ENCODE results near the gene TSPAN18.
A peak's percentile ranks its signal among the peaks of the same experiment; 100 is the strongest.

Gene TSPAN18

DNA sequence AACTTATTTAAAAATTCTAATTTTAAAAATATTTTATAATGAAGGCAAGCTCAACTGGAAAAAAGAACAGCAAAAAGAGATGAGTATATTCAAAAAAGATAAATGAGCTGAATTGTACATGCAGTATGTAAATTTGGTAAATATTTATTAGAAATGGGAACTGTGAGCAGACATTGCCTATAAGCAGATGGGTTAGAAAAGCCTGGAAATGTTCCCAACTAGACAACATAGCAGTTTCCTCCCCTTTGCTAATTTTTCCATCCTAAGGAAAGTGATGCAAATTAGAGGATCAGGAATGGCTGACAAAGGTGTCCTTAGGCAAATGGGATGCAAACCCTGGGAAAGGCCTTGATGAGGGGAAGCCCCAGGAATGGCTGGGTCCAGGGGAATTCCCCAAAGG is 186.7 kb downstream of the TSPAN18 start:
- no peak for DNase-seq (ENCODE audit: low read depth in 1 of 2, low spot score in 1 of 2)

DNA sequence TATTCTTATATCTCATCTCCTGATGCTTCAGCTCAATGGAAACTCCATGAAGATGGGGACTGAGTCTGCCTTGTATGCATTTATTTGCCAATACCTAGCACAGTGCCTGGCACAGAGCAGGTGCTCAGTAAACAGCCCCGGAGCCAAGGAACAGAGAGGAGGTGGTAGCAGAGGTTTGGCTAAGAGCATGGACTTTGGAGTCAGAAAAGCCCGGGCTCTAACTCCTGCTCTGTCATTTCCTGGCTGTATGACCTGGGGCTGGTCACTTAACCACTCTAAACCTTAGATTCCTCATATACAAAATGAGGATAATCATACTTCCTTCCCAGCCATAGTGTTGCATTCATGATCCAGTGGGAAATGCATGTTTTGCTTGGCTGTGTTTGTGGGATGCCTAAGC is 187.3 kb downstream of the TSPAN18 start:
- no peak for DNase-seq (ENCODE audit: low read depth in 1 of 2, low spot score in 1 of 2)

DNA sequence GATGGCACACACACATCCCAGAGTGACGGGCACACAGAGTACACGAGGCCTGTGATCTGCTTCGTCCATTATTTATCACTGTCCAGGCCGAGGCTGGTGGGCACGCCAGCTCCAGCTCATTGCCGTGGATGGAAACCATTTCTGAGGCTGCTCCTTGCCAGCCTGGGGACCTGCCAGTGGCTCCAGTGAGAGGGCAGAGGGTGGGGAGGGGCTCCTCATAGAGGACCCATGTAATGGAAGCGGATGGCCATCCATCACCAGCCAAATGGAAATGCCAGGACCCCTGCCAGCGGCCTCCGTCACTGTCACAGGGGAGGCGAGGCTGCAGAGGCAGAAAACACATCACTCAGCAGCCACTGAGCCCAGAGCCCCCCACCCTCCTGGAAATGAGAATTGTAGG is 188.2 kb downstream of the TSPAN18 start:
- DNase-seq (ENCODE audit: low read depth in 1 of 2, low spot score in 1 of 2), result no peak

DNA sequence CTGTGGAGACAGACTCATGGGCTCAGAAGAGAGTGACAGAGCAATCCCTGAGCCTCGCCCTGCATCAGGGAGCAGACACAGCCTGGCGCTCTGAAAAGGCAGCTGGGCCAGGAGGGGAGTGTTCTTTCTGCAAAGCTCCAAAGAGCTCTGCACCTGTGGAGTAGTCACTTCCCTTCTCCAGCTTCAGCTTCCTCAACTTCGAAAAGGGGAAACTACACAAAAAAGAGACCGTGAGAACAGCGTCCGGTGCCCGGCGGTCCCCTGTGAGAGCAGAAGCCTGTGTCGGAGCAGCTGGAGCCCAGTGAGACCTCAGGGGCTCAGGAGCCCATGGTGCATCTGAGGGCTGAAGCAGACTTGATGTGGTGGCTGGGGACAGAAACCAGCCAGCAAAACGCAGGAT is 188.9 kb downstream of the TSPAN18 start:
- no peak for DNase-seq (ENCODE audit: low read depth in 1 of 2, low spot score in 1 of 2)

DNA sequence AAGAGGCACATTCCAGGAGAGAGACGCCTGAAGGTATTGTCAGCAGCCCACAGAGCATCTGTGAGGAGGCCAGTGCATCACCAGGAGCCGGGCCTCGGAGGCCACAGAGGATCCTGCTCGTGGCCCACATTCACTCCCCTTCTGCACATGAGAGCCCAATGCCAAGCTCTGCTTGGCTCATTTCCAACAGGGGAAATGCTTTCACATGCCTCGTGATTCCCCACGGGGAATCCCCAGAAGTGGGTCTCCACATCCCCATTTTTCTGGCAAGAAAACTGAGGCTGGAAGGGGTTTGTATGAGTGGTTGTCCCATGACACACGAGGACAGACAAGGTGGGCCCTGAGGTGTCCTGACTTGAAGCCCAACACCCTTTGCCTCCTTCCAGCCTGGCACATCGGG is 189.6 kb downstream of the TSPAN18 start:
- no peak for DNase-seq (ENCODE audit: low read depth in 1 of 2, low spot score in 1 of 2)

DNA sequence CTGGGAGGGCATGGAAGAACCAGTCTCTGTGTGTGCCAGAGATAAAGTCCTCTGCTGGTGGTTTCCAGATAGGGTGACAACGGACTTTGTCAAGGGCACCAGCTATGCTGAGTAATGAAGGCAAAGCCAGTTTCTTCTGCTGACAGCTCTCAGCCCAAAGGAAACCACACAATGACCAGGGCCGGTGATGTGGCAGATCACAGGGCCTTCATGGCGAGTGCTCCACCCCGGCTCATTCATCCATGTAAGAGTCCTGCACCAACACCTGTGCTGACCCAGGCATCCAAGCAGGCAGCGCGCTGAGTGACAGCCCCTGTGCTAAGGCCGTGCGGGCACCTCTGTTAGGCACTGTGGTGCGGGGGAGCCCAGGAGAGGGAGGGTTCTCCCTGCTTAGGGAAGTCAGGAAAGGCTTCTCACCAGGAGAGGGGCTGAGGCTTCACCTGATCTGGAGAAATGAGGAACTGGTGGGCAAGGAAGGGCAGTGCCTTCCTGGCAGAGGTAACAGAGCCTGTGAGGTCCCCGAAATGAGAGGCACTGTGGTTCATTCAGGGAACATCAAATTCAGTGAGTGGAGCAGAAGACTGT is 190.1 kb downstream of the TSPAN18 start:
- no peak for DNase-seq (ENCODE audit: low read depth in 1 of 2, low spot score in 1 of 2)

DNA sequence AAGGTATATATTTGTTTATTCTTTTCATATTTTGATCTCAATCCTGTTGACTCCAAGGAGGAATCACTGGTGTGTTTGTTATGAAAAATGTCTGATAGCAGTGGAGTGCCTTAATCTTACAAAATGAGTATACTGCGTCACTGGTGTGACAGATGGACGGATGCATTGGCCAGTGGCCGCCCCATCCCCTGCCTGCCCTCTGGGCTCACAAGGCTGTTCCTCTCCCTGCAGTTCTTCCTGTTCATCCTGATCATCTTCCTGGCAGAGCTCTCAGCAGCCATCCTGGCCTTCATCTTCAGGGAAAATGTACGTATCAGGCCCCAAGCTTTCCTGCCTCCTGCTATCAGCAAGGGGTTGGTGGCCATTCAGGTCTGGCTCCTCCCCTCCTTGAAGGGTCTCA is 191.0 kb downstream of the TSPAN18 start:
- DNase-seq (ENCODE audit: low read depth in 1 of 2, low spot score in 1 of 2), result no peak

DNA sequence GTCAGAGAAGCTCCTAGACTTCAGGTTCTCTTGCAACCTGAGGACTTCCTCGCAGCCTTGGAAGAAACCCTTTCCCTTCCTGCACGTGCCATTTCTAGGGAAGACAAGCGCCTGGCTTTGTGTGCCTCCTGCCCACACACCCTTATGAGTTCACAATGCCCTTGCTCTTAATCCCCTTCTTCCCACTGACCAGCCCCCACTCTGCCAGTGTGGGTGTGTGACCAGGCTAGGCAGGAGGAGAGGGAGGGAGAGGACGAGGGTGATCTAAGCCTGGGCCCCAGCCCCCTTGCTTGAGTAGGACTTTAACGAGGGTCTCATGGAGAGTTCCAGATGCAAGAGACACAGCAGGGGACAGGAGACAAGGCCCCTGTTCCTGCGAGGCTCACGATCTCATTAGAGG is 193.7 kb downstream of the TSPAN18 start:
- no peak for DNase-seq (ENCODE audit: low read depth in 1 of 2, low spot score in 1 of 2)

DNA sequence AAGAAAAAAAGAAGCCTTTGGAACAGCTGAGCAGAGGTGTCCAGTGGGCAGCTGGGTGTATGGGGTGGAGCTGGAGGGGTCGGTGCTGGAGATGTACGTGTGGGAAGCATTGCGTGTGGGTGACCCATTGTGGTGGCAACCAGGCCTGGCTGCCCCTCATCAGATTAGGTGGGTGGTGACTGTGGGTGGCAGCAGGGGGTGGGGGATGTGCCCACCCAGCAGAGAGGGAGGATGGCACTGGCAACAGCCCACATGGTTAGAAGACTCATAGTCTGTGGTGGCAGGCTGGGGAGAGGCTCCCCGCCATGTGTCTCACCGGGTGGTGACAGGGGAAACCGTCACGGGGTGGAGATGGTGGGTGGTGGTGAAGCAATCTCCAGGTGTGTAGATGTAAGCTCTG is 196.4 kb downstream of the TSPAN18 start:
- no peak for DNase-seq (ENCODE audit: low read depth in 1 of 2, low spot score in 1 of 2)

DNA sequence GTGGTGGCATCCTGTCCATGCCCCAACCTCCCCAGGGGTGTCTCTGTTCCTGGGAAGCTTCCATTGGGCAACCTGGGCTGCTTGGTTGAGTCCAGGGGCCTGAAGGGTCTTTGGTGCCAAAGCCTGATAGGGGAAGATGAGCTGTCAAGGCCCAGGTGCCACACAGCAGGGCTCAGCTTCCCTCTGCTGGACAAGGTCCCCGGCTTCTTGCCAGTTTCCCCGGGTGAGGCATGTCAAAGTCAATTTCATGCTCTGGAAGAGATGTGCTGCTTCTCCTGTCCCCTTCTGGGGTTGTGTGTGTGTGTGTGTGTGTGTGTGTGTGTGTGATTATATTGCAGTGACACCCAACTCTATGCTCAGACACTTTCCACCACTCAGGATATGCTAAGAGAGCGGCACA is 197.0 kb downstream of the TSPAN18 start:
- no peak for DNase-seq (ENCODE audit: low read depth in 1 of 2, low spot score in 1 of 2)

DNA sequence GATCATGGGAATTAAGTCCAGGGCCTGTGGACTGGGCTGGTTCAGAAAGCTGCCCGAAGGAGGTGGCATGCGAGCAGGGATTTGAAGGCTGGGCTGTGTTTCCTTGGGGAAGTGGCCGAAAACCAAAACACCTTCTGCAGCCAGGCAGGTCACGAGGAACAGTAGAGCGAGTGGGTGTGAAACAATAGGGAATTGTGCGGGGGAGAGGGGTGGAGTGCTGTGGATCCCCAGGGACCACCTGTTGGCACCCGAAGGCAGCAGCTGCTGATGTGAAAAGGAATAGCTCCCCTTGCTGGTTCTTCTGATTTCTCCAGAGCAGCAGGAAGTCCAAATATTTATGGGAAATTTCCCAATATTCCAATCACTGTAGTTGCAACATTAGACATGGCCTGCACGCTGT is 199.3 kb downstream of the TSPAN18 start:
- DNase-seq (ENCODE audit: low read depth in 1 of 2, low spot score in 1 of 2), result no peak

DNA sequence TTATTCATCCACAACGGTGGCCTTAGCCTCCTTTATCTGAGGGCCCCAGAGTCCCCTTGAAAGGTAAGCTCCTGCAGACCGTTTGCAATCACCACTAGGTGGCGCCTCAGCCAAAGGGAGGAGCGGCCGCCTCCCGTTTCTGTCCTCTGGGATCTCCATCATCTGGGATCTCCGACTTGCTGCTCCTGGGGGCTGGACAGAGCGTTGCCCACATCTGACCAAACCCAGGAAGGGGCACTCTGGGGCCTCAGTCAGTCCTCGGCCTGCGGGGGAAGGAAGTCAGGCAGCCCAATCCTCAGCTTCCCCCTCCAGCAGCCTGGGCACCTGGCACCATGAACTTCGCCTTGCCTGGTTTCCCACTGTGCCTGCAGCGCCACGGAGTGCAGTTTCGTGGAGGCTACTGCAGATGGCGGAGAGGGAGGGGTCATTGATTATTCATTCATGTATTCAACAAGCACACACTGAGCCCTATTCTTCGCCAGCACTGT is 200.5 kb downstream of the TSPAN18 start:
- DNase-seq (ENCODE audit: low read depth in 1 of 2, low spot score in 1 of 2), result peak in 1 of 2 donors; percentile 39

DNA sequence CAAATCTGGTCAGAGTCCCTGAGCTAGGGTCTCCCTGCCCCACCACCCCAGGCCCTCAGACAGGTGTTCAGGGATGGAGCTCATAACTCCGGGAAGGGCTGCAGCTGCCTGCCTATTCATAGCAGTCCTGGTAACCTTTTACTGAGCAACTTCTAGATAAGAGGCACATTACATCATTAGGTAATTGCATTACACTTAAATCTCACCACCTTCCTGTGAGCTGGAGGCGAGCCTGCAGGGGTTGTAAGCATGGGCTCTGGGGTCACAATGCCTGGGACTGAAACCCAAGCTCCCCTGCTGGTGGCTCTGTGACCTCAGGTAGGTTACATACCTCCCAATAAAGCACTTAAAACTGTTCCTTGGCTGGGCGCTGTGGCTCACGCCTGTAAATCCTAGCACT is 201.4 kb downstream of the TSPAN18 start:
- no peak for DNase-seq (ENCODE audit: low read depth in 1 of 2, low spot score in 1 of 2)

DNA sequence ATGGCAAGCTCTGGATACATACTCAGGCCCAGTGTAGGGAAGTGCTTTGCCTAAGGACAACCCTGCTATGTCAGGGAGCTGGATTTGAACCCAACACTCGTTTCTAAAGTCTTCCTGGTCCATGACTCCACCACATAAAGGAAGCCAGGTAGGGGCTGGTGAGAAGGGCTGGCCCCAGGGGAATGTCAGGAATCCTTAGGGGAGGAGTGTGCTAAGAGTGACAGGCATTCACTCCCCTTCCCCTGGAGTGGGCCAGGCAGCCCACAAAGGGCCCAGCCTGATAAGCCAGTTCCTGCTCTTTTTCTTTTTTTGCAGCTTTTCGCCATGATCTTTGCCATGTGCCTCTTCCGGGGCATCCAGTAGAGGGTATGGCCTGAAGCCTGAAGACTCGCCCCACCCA is 202.1 kb downstream of the TSPAN18 start:
- DNase-seq (ENCODE audit: low read depth in 1 of 2, low spot score in 1 of 2), result no peak

DNA sequence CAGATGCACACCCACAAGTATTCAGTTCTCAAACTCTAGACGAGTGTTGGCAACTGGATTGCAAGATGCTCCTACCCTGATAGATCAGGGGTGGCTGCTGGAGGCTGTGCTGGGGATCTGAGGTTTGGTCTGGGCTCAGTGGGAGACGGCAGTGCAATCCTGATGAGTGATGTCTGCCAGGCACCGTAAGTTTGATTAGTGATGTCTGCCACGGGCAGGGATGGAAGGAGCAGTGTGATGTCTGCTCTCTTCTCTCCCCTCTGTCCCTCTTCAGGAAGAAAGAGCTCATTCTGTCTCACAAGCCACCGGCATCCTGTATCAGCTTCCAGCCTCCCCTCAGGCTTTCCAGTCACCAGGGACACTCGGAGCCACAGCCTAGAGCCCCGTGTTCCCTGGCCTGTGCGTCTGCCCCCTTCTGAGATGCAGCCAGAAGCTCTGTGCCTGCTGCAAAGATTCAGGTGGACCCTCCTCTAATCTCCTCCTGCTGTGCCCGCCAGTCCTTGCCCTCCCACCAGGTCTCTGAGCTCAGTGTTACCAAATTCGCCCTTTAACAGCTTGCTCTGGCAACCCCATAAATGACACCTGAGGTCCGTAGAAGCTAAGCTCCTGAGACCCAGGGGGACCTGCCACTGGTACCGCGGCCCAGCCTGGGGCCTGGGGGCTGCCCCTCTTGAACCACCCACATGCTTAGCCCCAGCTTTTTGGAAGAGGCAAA is 204.0 kb downstream of the TSPAN18 start:
- DNase-seq (ENCODE audit: low read depth in 1 of 2, low spot score in 1 of 2), result no peak

DNA sequence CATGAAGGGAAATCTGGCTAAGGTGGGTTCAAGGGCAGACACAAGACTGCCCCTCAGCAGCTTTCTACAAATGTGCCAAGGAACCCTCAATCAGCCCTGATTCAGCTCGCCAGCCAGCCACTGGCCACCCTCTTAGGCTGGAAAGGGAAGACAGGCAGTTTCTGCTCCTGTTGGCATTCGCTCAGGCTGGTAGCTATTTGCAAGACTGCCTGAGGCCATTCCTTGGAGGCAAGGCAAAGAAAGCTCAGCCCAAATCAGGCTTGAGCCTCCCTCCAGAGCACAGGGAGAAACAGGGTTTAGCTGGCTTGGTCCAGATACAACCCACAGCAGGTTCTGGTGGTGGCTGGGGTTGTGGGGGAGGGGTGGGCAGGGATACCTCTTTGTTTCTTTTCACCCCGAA is 204.7 kb downstream of the TSPAN18 start:
- DNase-seq (ENCODE audit: low read depth in 1 of 2, low spot score in 1 of 2), result no peak

DNA sequence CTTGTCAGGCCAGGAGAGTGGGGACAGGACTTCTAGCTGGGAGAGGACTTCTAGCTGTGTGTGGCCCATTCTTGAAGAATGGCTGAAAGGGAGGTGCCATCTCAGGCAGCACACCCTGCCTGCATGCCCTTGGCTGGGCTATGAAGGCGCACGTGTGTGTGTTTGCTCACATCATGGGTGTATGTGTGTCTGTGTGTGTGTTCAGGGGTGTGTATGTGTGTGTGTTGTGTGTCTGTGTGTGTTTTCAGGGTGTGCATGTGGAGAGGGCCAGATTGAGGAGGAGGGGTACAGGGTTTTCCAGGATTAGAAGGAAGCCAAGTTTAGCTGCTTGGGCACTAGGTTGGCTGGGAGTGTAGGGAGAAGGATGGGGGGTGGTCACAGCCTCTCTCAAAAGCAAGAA is 207.3 kb downstream of the TSPAN18 start:
- no peak for DNase-seq (ENCODE audit: low read depth in 1 of 2, low spot score in 1 of 2)

DNA sequence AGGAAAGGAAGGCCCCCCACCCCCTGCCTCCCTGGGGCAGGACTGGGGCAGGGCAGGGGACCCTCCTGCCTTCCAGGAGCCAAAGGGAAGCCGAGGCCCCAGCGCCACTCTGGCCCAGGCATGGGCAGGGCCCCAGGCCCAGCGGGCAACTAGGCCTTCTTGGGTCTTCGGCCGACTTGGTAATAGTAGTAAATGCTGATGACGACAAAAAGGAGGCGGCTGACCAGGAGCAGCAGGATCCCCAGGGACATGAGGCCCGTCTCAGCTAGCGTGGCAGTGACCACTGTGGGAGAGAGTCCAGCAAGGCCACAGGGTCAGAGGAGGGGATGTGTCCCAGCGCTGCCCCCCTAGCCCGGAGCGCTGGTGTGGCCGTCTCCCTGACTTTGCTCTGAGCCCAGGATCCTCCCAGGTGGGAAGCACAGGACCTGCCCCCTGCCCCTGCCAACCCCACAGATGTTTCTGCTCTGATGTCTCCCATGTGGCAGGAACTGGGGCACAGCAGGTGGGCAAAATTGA is 208.0 kb downstream of the TSPAN18 start:
- DNase-seq (ENCODE audit: low read depth in 1 of 2, low spot score in 1 of 2), result no peak

DNA sequence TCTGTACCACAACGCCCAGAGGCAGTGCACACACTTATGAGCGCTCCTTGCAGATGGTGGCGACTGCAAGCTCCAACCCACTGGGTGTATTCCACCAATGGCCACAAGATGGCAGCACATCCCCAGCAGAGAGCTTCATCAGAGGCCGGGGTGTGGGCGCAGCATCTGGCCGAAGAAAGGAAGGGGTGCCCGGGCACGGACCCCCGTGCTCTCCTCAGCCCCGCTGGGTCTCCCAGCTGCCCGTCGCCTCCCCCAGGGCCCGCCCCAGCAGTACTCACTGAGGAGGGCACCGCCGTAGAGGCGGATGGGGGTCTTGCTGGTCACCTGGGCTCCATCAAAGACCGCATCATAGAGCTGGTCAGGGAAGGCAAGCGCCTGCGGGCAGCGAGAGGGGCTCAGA is 209.8 kb downstream of the TSPAN18 start:
- peak; percentile 67 to 71 for DNase-seq (ENCODE audit: low read depth in 1 of 2, low spot score in 1 of 2)

DNA sequence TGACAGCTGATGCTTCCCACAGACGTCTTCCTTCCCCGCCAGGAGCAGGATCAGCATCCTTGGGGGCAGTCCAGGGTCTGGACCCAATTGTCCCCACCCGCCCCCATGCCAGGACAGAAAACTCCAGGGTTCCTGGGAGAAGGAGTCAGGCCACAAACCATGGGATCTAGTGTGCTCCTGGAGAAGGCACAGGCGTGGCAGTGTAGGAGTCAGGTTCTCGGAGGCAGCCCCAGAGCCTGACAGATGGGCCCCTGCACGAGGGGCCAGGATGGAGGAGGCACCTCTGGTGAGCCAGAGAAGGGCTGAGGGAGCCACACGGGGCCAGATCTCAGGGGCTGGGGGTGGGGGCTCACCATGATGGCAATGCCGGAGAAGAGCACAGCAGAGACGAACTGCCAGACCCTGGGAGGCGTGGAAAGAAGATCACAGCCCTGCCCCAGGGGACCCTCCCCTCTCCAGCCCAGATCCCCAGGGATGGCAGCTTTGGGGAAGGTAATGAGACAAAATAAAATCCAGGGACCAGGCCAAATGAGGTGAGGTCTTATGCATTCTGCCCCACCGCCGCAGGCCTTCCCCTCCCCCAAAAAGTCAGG is 210.3 kb downstream of the TSPAN18 start:
- no peak for DNase-seq (ENCODE audit: low read depth in 1 of 2, low spot score in 1 of 2)

DNA sequence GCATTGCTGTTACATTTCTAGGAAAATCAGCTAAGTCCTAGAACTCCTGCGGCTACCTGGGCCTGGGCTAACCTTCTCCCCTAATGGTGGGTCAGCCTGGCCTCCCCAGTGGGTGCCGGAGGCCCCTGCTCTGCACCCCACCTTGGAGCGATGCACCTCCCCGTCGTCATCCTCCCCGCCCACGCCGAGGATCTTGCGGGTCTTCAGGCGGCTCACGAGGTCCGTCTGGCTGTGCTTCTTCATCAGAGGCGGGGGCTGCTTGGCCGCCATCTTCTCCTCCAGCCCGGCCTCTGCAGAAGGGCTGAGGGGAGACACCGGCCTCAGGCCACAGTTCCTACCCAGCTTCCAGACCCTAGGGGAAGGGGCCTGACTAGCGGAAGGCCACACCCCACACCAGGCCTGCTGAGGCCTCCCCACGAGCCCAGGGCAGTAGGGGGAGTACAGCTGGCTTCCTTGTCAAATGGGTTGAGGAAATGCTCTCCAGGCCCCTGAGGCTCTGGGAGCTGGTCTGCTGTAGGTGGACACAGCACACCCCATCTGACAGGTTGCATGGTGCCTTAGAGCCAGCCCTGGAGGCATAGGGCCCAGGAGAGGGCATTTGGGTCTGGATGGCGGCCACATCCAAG is 211.4 kb downstream of the TSPAN18 start:
- DNase-seq (ENCODE audit: low read depth in 1 of 2, low spot score in 1 of 2), result no peak

Data from stimulated activated CD4-positive, alpha-beta T cell treated with anti-CD3 and anti-CD28 coated beads, Interleukin-15, amount 100 ng/mL, for 1 hour (primary cell).